GM18858 (cell line): ENCODE measurements around the gene SLC33A1.
"Not testable (repeated sequence)": the region's sequence is repeated elsewhere in the genome, so short reads cannot be mapped to it uniquely, and the experiment has no call there.

Experiments used
- ATAC-seq: cut with Tn5 transposase; IDR thresholded peaks from one replicate; pipeline ENCODE4 v1.9.1; 2021; ENCODE audit not compliant: unreplicated experiment

The SLC33A1 gene

GRCh38 chr3:155862290-155862982 lies 8.2 kb upstream of the SLC33A1 start:
- not testable (repeated sequence) for ATAC-seq

DNA sequence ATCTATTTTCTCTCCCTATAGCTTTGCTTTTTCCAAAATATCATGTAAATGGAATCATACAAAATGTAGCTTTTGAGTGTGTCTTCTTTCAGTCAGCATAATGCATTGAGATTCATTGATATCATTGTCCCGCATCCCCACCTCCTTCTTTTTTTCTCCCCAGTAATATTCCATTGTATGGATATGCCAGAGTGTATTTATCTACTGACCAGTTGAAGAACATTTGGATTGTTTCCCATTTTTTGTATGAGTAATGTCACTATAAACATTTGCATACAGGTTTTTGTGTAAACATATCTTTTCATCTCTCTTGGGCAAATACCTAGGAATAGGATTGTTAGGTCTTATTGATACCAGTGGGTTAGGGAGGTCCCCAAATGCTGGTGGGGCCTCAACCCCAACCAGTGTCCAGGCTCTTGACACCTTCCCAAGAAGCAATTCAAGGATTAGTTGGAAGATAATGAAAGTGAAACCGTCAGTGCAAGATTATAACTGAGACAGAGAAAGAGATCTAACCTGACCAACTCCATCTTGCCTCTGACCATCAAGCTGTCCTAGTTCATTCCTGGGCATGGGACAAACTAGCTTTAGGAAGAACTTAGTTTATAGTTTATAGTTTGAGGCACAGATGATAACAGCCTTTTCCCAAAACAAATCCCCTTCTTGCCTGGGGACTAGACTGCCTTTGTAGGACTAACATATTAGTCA lies 7.4 kb upstream of the SLC33A1 start:
- no peak for ATAC-seq

- not testable (repeated sequence) for ATAC-seq
Measured at GRCh38 chr3:155860424-155860823, 6.2 kb upstream of the SLC33A1 start.

GRCh38 chr3:155859859-155860258 lies 5.6 kb upstream of the SLC33A1 start:
- peak; percentile 36 for ATAC-seq

DNA sequence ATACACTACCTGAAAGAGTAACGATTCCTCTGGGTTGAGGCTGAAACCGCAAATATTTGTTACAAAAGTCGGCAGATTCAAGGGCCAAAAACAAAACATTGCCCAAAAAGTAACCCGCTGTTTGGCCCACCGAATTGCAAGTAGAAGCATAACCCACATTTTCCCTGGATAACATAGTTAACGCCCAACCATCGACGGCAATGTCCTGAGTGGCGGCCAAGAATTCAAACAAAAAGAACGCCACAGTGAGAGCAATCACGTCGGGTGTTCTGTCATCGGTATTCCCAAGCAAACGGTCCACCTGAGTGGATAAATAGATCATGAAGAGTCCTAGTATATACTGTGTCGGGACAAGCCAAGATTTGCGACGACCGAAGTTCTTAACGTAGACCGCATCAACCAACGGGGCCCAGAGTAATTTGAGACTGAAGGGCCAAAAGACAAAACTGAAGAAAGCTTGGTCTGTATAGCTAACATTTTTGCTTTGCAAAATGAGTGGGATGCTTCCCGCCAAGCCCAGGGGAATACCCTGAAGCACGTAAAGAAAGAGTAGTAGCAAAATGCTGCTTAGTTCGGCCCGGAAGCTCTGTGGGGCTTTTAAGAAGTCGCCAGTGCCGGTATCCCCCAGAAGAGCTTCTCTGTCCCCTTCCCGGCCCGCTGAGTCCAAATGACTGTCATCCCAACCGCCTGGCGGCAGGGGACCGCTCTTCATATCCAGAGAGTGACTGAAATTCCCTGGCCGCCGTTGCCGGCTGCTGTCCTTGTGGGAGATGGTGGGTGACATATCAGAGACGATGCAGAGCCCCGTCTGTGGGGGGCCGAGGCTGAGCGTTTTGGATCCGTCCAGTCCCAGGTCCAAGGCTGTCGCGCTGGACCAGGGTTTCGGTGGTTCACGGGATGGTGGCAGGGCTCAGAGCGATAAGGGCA lies 750 bp downstream of the SLC33A1 start:
- ATAC-seq, result no peak

DNA sequence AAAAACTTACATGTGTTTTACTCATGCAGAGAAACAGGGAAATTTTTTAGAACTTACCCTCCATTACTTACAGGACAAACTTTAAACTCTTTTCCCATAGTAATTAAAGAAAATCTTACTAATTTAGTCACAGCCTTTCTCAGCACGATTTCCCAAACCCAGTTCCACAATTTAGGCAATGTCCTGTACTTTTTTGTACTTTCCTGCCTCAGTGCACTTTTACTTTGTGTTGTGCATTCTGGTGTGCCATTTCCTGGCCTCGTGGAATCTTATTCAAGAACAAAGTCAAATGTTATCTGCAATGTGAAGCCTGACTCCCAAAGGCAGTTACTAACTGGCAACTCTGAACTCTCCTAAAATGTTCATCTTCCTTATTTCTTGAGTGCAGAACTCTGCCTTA lies 1.9 kb downstream of the SLC33A1 start:
- ATAC-seq, result no peak

DNA sequence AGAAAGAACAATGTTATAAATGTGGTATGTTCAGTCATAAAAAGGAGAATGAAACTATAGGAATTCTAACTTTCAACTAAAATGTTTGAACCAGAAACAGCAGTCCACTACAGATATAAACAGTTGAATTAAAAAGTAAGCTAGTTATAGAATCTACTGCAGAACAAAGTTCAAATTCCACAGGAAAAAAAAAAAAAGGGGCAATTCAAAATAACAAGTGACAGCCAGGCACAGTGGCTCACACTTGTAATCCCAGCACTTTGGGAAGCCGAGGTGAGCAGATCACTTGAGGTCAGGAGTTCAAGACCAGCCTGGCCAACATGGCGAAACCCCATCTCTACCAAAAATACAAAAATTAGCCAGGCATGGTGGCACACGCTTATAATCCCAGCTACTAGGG lies 4.8 kb downstream of the SLC33A1 start:
- not testable (repeated sequence) for ATAC-seq

GRCh38 chr3:155847993-155848392 lies 6.2 kb downstream of the SLC33A1 start:
- ATAC-seq, result no peak

- no peak for ATAC-seq
Measured at GRCh38 chr3:155846119-155846518, 8.1 kb downstream of the SLC33A1 start.

DNA sequence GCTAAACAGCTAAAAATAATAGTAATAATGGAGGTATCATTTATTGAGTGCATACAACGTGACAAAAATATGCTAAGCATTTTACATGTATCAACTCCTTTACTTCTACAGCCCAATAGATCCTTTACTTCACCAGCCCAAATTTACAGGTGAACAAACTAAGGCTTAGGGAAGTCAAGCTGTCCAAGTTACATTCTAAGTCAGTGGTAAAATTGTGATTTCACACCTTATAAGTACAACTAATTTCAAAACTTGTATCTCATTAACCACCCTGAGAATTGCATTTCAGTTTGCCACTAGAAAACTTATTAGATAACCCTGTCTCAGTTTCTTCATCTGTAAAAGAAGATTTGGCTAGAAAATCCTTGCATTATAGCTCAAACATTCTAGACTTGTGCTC lies 10.7 kb downstream of the SLC33A1 start:
- ATAC-seq, result peak; percentile 60

DNA sequence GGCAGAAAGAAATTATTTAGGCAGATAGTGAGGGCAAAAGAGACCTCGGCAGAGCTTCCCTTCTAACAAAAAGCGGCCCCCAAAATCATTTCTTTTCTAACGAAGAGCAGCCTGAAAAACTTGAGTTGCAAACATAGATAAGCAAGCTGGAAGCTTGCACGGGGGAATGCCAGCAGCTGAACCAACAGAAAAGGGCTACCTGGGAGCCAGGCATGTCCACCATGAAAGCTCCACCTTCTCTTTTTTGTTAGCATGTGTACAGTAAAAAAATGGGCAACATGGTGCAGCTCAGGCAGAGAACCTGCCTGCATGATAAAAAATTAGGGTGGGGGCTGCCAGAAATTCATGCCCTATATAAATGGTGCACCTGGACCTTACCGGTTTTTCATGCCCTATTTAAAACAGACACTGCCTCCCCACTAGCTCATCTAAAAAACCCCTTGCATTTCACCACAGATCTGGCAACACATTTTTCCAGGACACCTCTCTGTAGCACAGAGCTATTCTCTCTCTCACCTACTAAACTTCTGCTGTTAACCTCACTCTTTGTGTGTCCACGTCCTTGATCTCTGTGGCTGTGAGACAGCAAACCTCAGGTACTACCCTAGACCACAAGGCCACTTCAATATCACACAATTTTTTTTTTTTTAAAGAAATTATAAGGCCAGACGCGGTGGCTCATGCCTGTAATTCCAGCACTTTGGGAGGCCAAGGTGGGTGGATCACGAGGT lies 18.7 kb downstream of the SLC33A1 start:
- no peak for ATAC-seq

DNA sequence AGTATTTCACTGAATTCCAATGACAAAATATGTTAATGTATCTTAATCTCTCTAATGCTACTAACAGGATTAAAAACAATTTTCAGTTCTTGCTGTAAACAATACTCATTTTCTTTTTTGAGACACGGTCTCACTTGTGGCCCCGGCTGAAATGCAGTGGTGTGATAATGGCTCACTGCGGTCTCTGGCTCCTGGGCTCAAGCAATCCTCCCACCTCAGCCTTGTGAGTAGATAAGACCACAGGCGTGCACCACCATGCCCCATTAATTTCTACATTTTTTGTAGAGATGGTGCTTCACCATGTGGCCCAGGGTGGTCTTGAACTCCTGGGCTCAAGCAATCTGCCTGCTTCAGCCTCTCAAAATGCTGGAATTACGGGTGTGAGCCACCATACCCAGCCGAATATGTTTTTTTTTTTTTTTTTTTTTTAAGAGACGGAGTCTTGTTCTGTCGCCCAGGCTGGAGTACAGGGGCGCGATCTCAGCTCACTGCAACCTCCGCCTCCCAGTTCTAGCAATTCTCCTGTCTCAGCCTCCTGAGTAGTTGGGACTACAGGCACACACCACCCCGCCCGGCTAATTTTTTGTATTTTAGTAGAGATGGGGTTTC lies 25.6 kb downstream of the SLC33A1 start:
- not testable (repeated sequence) for ATAC-seq

DNA sequence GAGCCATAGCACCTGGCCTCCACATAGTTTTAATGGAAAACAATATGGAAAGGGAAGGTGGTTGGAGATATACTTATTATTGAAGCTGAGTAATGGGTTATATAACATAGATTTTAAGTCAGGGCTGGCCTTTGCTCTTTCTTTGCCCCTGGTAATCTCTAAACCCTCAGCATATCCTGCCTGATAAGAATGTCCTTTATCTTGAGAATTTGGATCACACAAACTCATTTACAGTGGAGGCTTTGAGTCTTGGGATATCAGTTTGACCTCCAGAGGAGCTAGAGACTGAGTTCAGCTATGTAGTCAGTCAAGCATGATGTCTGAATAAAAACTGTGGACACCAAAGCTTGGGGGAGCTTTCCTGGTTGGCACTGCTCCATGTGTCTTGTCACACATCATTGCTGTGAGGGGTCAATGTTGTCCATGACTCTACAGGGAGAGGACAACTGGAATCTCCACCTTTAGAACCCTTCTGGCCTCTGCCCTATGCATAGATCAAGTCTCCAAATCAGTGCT lies 39.1 kb downstream of the SLC33A1 start:
- no peak for ATAC-seq

DNA sequence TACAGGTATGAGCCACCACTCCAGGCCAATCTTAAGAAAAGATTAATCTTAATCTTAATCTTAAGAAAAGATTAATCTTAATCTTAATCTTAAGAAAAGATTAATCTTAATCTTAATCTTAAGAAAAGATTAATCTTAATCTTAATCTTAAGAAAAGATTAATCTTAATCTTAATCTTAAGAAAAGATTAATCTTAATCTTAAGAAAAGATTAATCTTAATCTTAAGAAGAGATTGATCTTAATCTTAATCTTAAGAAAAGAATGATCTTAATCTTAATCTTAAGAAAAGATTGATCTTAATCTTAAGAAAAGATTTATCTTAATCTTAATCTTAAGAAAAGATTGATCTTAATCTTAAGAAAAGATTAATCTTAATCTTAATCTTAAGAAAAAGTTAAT lies 41.0 kb downstream of the SLC33A1 start:
- ATAC-seq, result not testable (repeated sequence)

DNA sequence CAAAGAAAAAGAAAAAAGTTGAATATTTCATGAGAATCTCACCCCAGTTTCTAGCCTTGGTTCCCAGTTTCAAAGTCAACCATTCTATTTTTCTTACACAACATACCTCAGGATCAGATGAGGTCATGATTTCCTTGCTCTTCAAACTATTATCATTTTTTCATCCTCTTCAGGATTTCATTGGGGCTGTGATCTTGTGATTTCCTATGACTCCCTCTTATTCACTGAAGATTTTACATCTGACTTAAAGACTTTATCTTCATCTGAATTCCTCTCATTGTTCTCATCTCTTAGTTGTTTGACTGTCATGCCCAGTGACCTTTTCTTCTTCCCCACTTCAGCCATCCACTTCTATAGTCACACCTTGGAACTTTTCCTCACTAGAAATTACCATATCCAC lies 45.0 kb downstream of the SLC33A1 start:
- ATAC-seq, result no peak

GRCh38 chr3:155807823-155808222 lies 46.4 kb downstream of the SLC33A1 start:
- ATAC-seq, result no peak

- ATAC-seq, result peak; percentile 90
Measured at GRCh38 chr3:155805802-155806618, 48.2 kb downstream of the SLC33A1 start, which contains the start of gene C3orf33. TSS of gene C3orf33 (minus strand) at chr3:155806278. CDS start at chr3:155806252, 26 bp downstream.

DNA sequence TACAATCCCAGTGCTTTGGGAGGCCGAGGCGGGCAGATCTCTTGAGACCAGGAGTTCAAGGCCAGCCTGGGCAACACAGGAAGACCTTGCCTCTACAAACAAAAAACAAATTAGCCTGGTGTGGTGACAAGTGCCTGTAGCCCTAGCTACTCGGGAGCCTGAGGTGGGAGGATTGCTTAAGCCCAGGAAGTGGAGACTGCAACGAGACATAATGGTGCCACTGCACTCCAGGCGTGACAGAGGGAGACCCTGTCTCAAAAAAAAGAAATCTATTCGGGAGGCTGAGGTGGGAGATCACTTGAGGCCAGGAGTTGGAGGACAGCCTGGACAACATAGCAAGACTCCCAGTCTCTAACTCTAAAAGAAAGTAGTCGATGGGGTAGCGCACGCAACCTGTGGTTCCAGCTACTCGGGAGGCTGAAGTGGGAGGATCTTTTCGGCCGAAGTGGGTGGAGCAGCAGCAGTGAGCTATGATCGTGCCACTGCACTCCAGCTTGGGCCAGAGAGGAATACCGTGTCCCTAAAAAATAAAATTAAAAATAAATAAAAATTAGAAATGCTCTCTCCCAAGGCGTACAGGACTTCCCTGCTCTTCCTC lies 48.9 kb downstream of the SLC33A1 start:
- peak; percentile 12 for ATAC-seq

DNA sequence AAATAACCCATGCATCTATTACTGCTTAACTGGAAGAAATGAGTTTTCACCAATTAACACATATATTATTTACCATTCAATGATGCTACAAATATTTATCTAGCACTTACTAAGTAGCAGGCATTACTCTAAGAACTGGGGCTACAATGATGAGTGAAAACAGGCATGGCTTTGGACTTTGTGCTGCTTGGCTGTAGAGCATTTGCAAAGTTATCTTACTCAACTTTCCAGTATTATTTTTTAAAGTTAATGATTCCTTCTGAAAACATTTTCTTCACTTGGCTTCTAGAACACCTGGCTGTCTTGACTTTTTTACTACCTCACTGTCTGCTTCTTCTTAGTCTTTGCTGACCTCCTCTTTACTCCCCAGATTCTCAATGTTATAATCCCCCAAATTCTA lies 49.9 kb downstream of the SLC33A1 start:
- ATAC-seq, result no peak
